ENCODE measurements around the gene NINL.
A peak's percentile ranks its signal among the peaks of the same experiment; 100 is the strongest.
"Not testable (repeated sequence)": the region's sequence is repeated elsewhere in the genome, so short reads cannot be mapped to it uniquely, and the experiment has no call there.

The NINL gene

GRCh38 chr20:25552977-25553376 is 32.4 kb downstream of the NINL start:
- no peak for DNase-seq (ENCODE audit: low spot score)

- DNase-seq (ENCODE audit: low spot score): peak; percentile 93
Measured at GRCh38 chr20:25551413-25552215, 33.7 kb downstream of the NINL start.

DNA sequence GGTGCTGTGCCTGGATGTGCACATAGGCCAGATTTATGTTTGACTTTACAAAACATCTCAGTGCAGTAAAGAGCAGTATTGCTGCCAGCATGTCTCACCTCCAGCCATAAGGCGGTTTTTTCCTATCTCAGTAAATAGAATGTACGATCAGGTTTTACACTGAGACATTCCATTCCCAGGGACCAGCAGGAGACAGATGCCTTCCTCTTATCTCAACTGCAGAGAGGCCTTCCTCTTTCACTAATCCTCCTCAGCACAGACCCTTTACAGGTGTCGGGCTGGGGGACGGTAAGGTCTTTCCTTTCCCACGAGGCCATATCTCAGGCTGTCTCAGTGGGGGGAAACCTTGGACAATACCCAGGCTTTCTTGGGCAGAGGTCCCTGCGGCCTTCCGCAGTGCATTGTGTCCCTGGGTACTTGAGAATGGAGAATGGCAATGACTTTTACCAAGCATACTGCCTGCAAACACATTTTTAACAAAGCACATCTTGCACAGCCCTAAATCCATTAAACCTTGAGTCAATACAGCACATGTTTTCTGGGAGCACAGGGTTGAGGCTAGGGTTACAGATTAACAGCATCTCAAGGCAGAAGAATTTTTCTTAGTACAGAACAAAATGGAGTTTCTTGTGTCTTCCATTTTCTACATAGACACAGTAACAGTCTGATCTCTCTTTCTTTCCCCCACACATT is 34.5 kb downstream of the NINL start:
- not testable (repeated sequence) for DNase-seq (ENCODE audit: low spot score)

DNA sequence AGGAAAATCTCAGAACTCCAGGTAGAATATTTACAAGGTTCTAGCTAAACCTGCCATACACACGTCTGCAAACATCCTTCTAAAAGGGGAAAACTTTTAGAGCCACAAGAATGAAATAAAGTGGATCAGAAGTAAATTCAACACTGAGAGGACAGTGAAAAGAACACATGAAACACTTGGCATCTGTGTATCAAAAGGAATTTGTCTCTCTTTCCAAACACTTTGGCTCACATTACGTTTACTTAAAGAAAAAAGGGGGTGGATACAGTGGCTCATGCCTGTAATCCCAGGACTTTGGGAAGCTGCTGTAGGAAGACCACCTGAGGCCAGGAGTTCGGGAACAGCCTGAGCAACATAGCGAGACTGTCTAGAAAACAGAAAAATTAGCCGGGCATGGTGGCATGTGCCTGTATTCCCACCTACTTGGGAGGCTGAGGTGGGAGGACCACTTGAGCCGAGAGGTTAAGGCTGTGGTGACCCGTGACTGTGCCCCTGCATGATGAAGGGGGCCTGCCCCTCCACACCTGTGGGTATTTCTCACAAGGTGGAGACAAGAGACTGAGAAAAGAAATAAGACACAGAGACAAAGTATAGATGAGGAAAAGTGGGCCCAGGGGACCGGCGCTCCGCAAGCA is 35.4 kb downstream of the NINL start:
- no peak for DNase-seq (ENCODE audit: low spot score)

DNA sequence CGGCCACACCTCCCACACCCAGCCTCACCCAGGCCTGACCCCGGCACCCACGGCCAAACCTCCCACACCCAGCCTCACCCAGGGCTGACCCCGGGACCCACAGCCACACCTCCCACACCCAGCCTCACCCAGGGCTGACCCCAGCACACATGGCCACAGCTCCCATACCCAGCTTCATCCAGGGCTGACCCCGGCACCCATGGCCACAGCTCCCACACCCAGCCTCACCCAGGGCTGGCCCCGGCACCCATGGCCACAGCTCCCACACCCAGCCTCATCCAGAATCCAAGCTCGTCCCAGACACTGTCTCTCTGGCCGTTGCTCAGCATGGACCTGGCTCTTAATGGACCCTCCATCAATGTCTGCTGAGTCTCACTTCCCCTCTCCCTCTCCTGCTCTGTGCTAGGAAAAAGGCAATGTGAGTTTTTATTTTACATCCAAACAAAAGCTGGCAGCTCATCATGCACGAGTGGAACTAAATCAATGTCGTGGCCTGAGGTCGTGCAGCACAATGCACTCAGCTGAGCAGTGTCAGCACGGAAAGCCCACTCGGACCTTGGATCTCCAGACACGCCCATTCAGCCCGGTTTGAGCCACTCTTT is 36.1 kb downstream of the NINL start:
- no peak for DNase-seq (ENCODE audit: low spot score)

- no peak for DNase-seq (ENCODE audit: low spot score)
Measured at GRCh38 chr20:25548613-25549086, 36.7 kb downstream of the NINL start.

DNA sequence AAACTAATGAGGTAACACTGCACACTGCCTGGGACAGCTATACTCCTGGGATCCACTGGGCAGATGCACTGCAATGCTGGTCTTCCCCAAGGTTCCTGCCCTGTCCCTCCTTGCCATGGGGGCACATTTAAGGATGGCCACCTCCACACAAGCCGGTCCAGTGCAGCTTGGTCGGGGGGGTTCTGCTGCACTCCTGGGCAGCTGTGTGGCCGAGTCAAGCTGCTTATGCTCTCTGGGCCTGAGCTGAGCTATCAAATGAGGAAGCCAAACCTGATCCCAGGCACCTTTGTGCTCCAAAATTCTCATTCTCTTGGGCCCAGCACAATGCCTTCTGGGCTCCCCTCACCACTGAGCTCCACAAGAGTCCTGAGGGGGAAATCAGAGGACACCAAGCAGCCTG is 37.3 kb downstream of the NINL start:
- no peak for DNase-seq (ENCODE audit: low spot score)

DNA sequence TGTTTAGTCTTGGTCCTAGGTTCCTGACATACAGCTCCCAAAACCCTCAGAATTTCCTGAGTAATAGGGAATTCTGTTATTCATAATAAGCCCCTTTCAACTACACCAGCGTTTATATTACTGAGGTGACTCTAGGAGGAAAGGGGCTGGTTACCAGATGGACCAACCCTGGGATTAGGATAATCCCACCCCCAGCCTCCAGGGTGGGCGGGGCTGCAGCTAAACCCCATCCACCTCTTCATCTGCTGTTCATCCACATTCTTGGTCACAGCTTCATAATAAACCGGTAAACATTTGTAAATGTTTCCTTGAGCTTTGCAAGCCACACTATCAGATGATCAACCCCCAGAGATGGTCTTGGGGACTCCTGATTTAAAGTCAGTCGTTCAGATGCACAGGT is 38.3 kb downstream of the NINL start:
- no peak for DNase-seq (ENCODE audit: low spot score)

DNA sequence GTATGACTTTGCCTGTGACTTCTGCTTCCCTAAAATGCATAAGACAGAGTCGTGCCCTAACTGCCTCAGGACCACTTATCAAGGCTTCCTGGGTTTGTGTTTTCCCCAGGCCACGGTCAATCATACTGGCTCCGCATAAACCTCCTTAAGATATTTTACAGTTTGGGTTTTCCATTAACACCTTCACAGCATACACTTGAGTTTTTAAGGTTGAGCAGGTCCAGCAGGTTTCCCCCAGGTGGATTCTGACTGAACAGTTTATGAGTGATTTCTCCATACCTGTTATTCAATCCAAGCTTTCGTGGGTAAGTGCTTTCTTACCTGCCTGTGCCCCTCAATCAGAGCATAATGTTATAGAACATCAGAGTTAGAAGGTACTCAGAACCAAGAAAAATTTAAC is 39.3 kb downstream of the NINL start:
- DNase-seq (ENCODE audit: low spot score): no peak

DNA sequence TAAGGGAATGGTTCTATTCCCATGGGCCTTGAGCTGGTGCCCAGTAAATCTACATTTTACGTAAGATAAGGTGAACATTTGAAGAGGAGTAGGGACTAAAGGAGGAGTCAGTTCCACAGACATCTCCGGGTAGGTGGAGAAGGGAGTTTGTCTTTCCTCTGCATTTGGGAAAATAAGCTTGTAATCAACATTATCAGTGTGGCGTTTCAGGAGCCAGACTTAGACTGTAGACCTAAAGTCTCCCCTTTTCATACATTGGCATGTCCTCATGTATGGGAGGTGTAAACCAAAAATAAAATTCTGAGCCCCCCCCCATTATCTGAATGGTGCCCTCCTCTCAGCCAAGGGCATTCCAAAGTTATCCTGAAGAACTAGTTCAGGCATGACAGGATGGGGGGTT is 40.2 kb downstream of the NINL start:
- no peak for DNase-seq (ENCODE audit: low spot score)

GRCh38 chr20:25544734-25545133 is 40.6 kb downstream of the NINL start:
- peak; percentile 35 for DNase-seq (ENCODE audit: low spot score)

DNA sequence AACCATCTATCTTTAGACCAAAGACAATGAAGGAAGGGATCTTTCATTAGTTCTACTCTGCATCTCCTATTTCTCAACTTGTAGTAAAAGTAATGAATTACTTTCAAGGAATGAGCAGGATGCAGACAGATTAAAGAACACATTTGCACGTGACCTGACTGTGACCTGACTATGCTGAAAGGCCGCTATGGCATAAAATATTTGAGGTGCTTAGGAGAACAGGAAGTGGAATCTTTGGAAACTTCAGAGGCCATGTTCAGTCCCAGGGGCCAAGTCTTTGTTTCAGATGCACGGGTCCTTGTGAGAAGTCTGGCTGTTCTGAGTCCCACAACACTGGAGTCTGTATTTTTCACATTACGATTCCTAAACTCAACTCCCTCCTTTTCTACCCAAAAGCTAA is 41.0 kb downstream of the NINL start:
- DNase-seq (ENCODE audit: low spot score): no peak

- DNase-seq (ENCODE audit: low spot score): no peak
Measured at GRCh38 chr20:25543068-25543467, 42.3 kb downstream of the NINL start.

DNA sequence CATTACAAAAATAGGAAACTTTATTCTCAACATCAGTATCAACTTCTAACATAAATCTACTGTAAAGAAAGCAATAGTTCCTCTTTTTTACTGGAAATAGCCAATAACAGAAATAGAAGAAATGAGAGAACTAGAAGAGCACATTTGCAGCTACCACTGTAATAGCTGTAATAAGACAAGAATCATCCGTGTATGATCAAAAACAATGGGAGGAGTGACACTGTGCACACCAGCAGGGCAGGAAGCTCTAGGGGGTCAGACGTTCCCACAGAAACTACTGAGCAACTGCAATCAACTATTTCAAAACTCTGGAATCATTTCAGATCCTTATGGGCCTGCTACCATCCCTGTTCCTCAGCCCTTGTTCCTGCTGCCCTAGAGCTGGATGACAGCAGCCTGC is 43.7 kb downstream of the NINL start:
- no peak for DNase-seq (ENCODE audit: low spot score)

GRCh38 chr20:25539742-25540672 is 45.3 kb downstream of the NINL start:
- no peak for DNase-seq (ENCODE audit: low spot score)

DNA sequence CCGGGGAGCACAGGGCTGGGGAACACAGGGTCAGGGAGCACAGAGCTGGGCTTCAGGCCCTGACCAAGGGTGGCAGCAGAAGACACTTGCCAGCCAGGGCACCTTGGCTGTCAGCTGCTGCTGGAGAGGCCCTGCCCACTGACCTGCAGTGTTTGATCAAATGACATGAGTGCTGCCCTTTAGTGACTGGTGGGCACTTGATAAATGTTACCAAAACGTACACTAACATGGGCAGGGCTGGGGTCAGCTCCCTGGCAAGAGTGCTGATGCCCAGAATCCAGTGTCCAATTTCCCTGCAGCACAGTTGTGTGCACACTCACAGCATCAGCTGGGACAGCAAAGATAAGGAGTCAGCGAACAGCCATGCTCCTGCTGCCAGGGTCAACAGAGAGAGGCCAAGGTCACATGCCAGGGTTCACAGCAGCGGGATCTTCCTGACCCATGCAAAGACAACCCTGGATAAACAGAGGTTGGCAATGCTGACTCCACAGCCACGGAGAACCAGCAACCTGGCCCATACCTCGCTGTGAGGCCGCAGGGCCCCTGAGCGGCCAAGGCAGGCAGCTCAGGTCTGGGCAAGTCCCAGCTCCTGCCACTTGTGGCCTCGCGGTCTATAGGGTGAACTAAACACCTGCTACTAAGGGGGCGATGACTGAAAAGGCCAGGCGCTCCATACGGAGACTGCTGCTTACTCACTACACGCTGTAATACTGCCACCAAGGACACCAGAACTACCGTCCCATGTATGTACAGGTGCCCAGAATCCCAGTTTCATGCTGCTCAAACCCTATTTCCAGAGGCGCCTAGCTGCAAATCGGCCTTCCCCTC is 46.3 kb downstream of the NINL start:
- no peak for DNase-seq (ENCODE audit: low spot score)

DNA sequence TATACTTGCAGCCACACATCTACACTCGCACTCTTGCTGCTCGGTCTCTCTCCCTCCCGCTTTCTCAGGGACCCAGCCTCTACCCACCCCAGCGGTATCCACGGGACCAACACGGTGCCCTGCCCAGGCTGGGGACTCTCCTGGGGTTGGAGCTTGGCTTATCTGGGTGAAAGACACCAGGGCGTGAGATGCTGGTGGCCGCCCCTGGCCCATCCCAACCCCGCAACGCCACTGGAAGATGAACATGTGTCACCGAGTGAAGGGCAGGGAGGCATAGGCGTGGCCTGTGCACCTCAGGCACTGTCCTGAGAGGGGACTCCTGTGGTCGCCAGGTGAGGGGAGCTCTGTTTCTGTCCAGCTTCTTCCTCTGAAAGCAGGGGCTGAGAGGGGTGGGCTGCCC is 47.4 kb downstream of the NINL start:
- DNase-seq (ENCODE audit: low spot score): no peak

DNA sequence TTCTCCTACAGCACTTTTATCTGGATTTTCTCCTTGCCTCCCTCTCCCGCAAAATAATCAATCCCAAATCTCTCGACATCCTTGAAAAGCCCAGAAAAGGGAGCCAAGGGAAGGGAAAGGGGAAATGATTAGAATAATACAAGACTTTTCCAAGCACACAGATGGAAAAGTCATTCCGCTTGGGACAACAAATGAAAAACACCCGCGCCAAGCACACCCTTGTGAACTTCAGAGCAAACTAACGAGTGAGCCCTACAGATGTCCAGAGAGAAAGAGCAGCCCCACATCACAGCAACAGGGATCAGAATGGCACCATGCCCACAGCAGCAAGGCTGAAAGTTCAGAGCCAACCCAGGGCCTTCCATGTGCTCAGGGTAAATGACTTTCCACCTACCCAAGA is 49.6 kb downstream of the NINL start:
- DNase-seq (ENCODE audit: low spot score): no peak

- DNase-seq (ENCODE audit: low spot score): no peak
Measured at GRCh38 chr20:25534845-25535244, 50.5 kb downstream of the NINL start.

Measured in SK-N-DZ (cell line).